ENCODE measurements around the gene PDXP. TPM values are rescaled to one million over a fixed set of nuclear protein-coding genes. Genes with fewer than 3 reads are reported as not detected.

PDXP gene
- total and polyA plus RNA-seq, 9 of the 15 experiments (the other 6 are each of a cell fraction or from before 2014, with no cell fraction given) = 7.9 to 54.2 (median 38.8) TPM

- TF ChIP-seq VEZF1 (CRISPR knock-in tag; IDR thresholded peaks at IDR 0.05) (peak; percentile 19), HES1 (IDR thresholded peaks at IDR 0.05; ENCODE audit: low read depth) (no peak), RUNX1 (IDR thresholded peaks at IDR 0.05; ENCODE audit: low read depth) (no peak), CUX1 (CRISPR knock-in tag; IDR thresholded peaks at IDR 0.05) (no peak), ZNF668 (CRISPR knock-in tag; IDR thresholded peaks at IDR 0.05) (no peak), GABPB2 (CRISPR knock-in tag; conservative IDR thresholded peaks at IDR 0.05) (no peak), TCF15 (CRISPR knock-in tag; IDR thresholded peaks at IDR 0.05) (no peak), YBX1 (IDR thresholded peaks at IDR 0.05) (no peak), BDP1 (IDR thresholded peaks at IDR 0.05; ENCODE audit: insufficient read depth, insufficient read length) (no peak), MEF2A (IDR thresholded peaks at IDR 0.05; ENCODE audit: control insufficient read depth, low read depth, low read length) (no peak), MLLT1 (IDR thresholded peaks at IDR 0.05) (no peak)
- TF ChIP-seq, protein P1, sequence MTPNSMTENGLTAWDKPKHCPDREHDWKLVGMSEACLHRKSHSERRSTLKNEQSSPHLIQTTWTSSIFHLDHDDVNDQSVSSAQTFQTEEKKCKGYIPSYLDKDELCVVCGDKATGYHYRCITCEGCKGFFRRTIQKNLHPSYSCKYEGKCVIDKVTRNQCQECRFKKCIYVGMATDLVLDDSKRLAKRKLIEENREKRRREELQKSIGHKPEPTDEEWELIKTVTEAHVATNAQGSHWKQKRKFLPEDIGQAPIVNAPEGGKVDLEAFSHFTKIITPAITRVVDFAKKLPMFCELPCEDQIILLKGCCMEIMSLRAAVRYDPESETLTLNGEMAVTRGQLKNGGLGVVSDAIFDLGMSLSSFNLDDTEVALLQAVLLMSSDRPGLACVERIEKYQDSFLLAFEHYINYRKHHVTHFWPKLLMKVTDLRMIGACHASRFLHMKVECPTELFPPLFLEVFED (CRISPR knock-in tag; conservative IDR thresholded peaks at IDR 0.05) = no peak
These were observed 862 bp upstream of the PDXP start (continued) for GRCh38 chr22:37657590-37658132.
